ENCODE measurements around the gene GCDH.
A peak's percentile ranks its signal among the peaks of the same experiment; 100 is the strongest.

GCDH gene

GRCh38 chr19:12930002-12930645 is 39.2 kb downstream of the GCDH start:
- H4K20me1 ChIP-seq (ENCODE audit: insufficient read depth, low read length): no peaks in the 10 kb centered on the region
- no peak overlapping the region for H3K9ac ChIP-seq (ENCODE audit: low read length)
- no peak overlapping the region for H3K27ac ChIP-seq (ENCODE audit: low read length)
- DNase-seq: no peak
- H3K36me3 ChIP-seq (replicated peaks; ENCODE audit: insufficient read depth, low read length): peaks cover 7% of the 10 kb centered on the region
- H3K4me2 ChIP-seq (ENCODE audit: low read depth, low read length): no peak overlapping the region
- H3K9me3 ChIP-seq (replicated peaks; ENCODE audit: insufficient read depth, low read length): no peaks in the 10 kb centered on the region
- TF ChIP-seq EZH2 (optimal IDR thresholded peaks at IDR 0.05; ENCODE audit: low read depth, low read length): no peak
- no peak for TF ChIP-seq EZH2phosphoT487 (IDR thresholded peaks at IDR 0.05; ENCODE audit: low read length)
- TF ChIP-seq CTCF (IDR thresholded peaks at IDR 0.05; ENCODE audit: low read length): no peak
- H3K4me1 ChIP-seq (ENCODE audit: low read length): peaks cover 11% of the 10 kb centered on the region; the same call in 1 of the 2 replicates
- H3K79me2 ChIP-seq (ENCODE audit: low read length): peaks cover 53% of the 10 kb centered on the region
- no peak overlapping the region for H2AFZ ChIP-seq (ENCODE audit: low read length)
- H3K27me3 ChIP-seq (replicated peaks; ENCODE audit: insufficient read depth, low read length): no peaks in the 10 kb centered on the region
- no peaks in the 10 kb centered on the region for H3F3A ChIP-seq (ENCODE audit: insufficient read depth, low read length)
- no peaks in the 10 kb centered on the region for H3K9me2 ChIP-seq (replicated peaks; ENCODE audit: insufficient read depth, low read length)
- H3K4me3 ChIP-seq (ENCODE audit: low read length): no peak overlapping the region

- Histone ChIP-seq H3K9me2 (replicated peaks; ENCODE audit: insufficient read depth, low read length) (no peaks in the 10 kb centered on the region), H3K36me3 (replicated peaks; ENCODE audit: insufficient read depth, low read length) (no peaks in the 10 kb centered on the region), H3K4me2 (ENCODE audit: low read depth, low read length) (peak overlapping the region; percentile 70), H3K9me3 (replicated peaks; ENCODE audit: insufficient read depth, low read length) (no peaks in the 10 kb centered on the region), H3K79me2 (ENCODE audit: low read length) (peaks cover 50% of the 10 kb centered on the region), H4K20me1 (ENCODE audit: insufficient read depth, low read length) (no peaks in the 10 kb centered on the region), H3K9ac (ENCODE audit: low read length) (peak overlapping the region; percentile 90), H3F3A (ENCODE audit: insufficient read depth, low read length) (peaks cover 16% of the 10 kb centered on the region), H3K27ac (ENCODE audit: low read length) (peak overlapping the region; percentile 43; the same call in 1 of the 2 replicates), H3K4me1 (ENCODE audit: low read length) (peaks cover 18% of the 10 kb centered on the region), H3K4me3 (ENCODE audit: low read length) (peak overlapping the region; percentile 94), H2AFZ (ENCODE audit: low read length) (peak overlapping the region; percentile 26; the same call in 1 of the 2 replicates), H3K27me3 (replicated peaks; ENCODE audit: insufficient read depth, low read length) (no peaks in the 10 kb centered on the region)
- TF ChIP-seq CTCF (IDR thresholded peaks at IDR 0.05; ENCODE audit: low read length): no peak
- TF ChIP-seq EZH2phosphoT487 (IDR thresholded peaks at IDR 0.05; ENCODE audit: low read length): no peak
- no peak for TF ChIP-seq EZH2 (optimal IDR thresholded peaks at IDR 0.05; ENCODE audit: low read depth, low read length)
- no peak for DNase-seq
Measured at GRCh38 chr19:12932392-12933286, 41.7 kb downstream of the GCDH start.

DNA sequence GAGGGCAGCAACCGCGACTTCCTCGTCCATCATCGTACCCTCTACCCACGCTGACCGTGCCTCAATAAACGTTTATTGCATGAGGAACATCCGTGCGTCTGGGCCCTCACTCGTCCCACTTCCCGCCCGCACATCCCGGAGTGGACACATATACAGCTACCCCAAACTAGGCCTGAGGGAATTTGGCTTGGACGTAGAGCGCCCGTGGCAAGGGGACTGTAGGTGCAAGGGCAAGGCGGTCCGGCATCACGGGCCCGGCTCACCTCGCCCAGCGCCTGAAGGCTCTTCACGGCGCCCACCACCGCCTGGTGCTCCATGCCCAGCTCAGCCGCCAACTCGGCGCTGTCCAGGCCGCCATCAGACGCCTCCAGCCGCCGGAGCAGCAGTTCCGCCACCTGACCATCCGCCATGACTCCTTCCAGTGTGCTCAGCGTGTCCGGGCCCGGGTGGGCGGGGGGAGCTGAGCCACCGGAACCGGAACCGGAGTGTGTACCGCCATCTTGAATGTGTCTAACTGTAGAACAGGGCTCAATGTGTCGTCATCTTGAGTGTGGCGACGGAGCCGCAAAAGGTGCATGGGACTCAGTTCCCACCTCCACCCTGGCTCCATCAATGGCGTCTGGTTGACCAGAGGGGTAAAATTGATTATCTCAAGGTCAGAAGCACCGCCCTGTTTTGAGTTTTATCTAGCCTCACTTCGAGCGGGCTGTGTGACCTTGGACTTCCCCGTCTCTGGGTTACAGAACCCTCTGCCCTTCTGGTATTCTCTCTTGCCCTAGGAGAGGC is 42.5 kb downstream of the GCDH start, which contains the start of gene FARSA:
Gene FARSA, minus strand, starts transcription at position 425 of the 786 bp plus-strand sequence. Its CDS starts 15 bp downstream, at position 410.
- DNase-seq: peak; percentile 94
- peak within 1 kb of the TSS; percentile 94 for H3K4me3 ChIP-seq (ENCODE audit: low read length)
- H4K20me1 ChIP-seq (ENCODE audit: insufficient read depth, low read length): no peaks in the 10 kb centered on the region
- H3K9me3 ChIP-seq (replicated peaks; ENCODE audit: insufficient read depth, low read length): no peaks in the 10 kb centered on the region
- H3K79me2 ChIP-seq (ENCODE audit: low read length): peaks cover 46% of the 10 kb centered on the region
- no peaks in the 10 kb centered on the region for H3K9me2 ChIP-seq (replicated peaks; ENCODE audit: insufficient read depth, low read length)
- peak within 1 kb of the TSS; percentile 70 for H3K4me2 ChIP-seq (ENCODE audit: low read depth, low read length)
- no peak for TF ChIP-seq EZH2 (optimal IDR thresholded peaks at IDR 0.05; ENCODE audit: low read depth, low read length)
- TF ChIP-seq EZH2phosphoT487 (IDR thresholded peaks at IDR 0.05; ENCODE audit: low read length): no peak
- no peak for TF ChIP-seq CTCF (IDR thresholded peaks at IDR 0.05; ENCODE audit: low read length)
- no peaks in the 10 kb centered on the region for H3K27me3 ChIP-seq (replicated peaks; ENCODE audit: insufficient read depth, low read length)
- peak within 1 kb of the TSS; percentile 43 for H3K27ac ChIP-seq (ENCODE audit: low read length)
- H2AFZ ChIP-seq (ENCODE audit: low read length): peak within 1 kb of the TSS; percentile 99
- H3K36me3 ChIP-seq (replicated peaks; ENCODE audit: insufficient read depth, low read length): no peaks in the 10 kb centered on the region
- H3K9ac ChIP-seq (ENCODE audit: low read length): peak within 1 kb of the TSS; percentile 90
- H3K4me1 ChIP-seq (ENCODE audit: low read length): peaks cover 18% of the 10 kb centered on the region
- H3F3A ChIP-seq (ENCODE audit: insufficient read depth, low read length): peaks cover 20% of the 10 kb centered on the region

Data from MM.1S (cell line).